Measurements from ENCODE around the gene ENTPD6. TPM values are rescaled to one million over a fixed set of nuclear protein-coding genes. Genes with fewer than 3 reads are reported as not detected.

Gene ENTPD6
- total RNA-seq, 6 experiments from 2014 or later: 28.8 to 48.4 (median 34.6) TPM

DNA sequence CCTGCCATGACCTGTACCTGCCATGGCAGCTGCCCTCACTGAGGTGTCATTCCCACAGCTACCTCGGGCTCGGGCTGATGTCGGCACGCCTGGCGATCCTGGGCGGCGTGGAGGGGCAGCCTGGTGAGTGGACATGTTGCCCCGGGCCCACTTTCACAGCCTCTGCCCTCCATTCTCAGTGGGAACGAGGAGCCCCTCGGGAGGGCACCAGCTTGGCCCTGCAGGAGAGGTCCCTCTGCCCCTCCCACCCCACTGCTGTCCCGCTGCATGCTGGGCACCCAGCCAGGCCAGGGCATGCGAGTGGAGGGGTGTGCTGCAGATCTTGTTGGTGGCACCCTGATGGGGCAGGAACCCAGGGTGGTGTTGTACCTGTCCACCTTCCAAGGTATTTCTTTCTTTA is 23.0 kb downstream of the ENTPD6 start:
- Histone ChIP-seq H3K36me3 (peaks cover 0 to 20% (median 2%) of the 10 kb centered on the region in 4 donors), H3K4me1 (no peaks in the 10 kb centered on the region), H3K4me3 (no peak overlapping the region), H3K27me3 (no peaks in the 10 kb centered on the region), H3K9me3 (no peaks in the 10 kb centered on the region), H3K27ac (no peak overlapping the region)
- ATAC-seq (no peak), DNase-seq (no peak)
- intact Hi-C loops (cut with DNase I): no loop called here
- TF ChIP-seq, protein P1, sequence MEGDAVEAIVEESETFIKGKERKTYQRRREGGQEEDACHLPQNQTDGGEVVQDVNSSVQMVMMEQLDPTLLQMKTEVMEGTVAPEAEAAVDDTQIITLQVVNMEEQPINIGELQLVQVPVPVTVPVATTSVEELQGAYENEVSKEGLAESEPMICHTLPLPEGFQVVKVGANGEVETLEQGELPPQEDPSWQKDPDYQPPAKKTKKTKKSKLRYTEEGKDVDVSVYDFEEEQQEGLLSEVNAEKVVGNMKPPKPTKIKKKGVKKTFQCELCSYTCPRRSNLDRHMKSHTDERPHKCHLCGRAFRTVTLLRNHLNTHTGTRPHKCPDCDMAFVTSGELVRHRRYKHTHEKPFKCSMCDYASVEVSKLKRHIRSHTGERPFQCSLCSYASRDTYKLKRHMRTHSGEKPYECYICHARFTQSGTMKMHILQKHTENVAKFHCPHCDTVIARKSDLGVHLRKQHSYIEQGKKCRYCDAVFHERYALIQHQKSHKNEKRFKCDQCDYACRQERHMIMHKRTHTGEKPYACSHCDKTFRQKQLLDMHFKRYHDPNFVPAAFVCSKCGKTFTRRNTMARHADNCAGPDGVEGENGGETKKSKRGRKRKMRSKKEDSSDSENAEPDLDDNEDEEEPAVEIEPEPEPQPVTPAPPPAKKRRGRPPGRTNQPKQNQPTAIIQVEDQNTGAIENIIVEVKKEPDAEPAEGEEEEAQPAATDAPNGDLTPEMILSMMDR (IDR thresholded peaks at IDR 0.05): no peak
- TF ChIP-seq POLR2A (IDR thresholded peaks at IDR 0.05): no peak
- no CpG with 5 or more reads among the region's 12 CpGs for WGBS (ENCODE audit: insufficient coverage, low coverage, low lambda C conversion rate, missing lambda C conversion rate)

- intact Hi-C loops (cut with DNase I): no loop called here
- no peaks in the 10 kb centered on the region for H3K4me1 ChIP-seq
Measured at GRCh38 chr20:25219365-25219764, 23.9 kb downstream of the ENTPD6 start.

GRCh38 chr20:25220021-25220730 is 24.7 kb downstream of the ENTPD6 start:
- Histone ChIP-seq H3K4me1 (no peaks in the 10 kb centered on the region), H3K9me3 (no peaks in the 10 kb centered on the region), H3K27ac (no peak overlapping the region), H3K4me3 (no peak overlapping the region), H3K36me3 (peaks cover 0 to 14% (median under 1%) of the 10 kb centered on the region in 4 donors), H3K27me3 (no peaks in the 10 kb centered on the region)
- ATAC-seq (no peak), DNase-seq (no peak)
- 71% methylated on average over 2 of the region's 16 CpGs for WGBS (ENCODE audit: insufficient coverage, low coverage, low lambda C conversion rate, missing lambda C conversion rate)
- TF ChIP-seq POLR2A (IDR thresholded peaks at IDR 0.05): no peak
- TF ChIP-seq, protein P1 (IDR thresholded peaks at IDR 0.05): peak in 1 of 4 donors; percentile 4
- intact Hi-C loops (cut with DNase I): loop anchor here in 1 of 2 donors (10.0 kb wide), 1 partner anchor 75 kb away; no protein-coding TSS in a partner anchor

More at GRCh38 chr20:25219365-25219764, 23.9 kb downstream of the ENTPD6 start:
- H3K27ac ChIP-seq: no peak overlapping the region
- H3K4me3 ChIP-seq: no peak overlapping the region
- no peak for DNase-seq
- TF ChIP-seq, protein P1 (IDR thresholded peaks at IDR 0.05): no peak
- TF ChIP-seq POLR2A (IDR thresholded peaks at IDR 0.05): no peak
- no peak for ATAC-seq
- peaks cover 0 to 20% (median 2%) of the 10 kb centered on the region in 4 donors for H3K36me3 ChIP-seq
- H3K27me3 ChIP-seq: no peaks in the 10 kb centered on the region
- H3K9me3 ChIP-seq: no peaks in the 10 kb centered on the region
- no CpG with 5 or more reads among the region's 7 CpGs for WGBS (ENCODE audit: insufficient coverage, low coverage, low lambda C conversion rate, missing lambda C conversion rate)

DNA sequence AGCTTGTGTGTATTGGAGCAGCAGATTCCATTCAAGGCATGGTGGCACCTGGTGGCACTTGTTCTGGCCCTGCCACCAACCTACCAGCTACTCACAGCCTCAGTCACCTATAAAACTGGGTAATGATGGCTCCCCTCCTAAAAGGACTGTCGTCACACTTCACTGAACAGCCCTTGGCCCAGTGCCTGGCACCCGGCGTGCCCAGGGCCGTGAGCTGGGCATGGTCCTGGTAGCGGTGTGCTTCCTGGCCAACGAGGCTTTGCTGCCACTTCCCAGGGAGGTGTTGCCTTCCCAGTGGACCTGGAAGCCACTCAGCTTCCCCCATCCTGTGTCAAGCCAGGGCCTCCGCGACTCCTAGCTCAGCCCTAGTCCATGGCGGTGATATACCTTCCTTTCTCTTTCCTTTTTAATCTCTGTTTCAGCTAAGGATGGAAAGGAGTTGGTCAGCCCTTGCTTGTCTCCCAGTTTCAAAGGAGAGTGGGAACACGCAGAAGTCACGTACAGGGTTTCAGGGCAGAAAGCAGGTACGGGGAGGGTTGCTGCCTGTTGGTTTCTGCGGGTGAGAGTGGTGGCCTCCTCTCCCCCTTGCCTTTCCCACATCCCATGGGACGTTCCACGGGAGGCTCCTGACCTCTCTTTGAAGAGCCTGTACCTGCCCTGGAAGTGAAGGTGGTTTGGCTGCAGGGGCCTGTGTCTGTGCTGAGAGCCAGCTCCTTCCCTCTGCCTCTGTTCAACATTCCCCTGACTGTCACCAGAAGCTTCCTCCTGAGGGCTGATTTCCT is 25.5 kb downstream of the ENTPD6 start:
- no peak overlapping the region for H3K4me3 ChIP-seq
- peaks cover 0 to 2% (median under 1%) of the 10 kb centered on the region in 4 donors for H3K4me1 ChIP-seq
- H3K27ac ChIP-seq: no peak overlapping the region
- TF ChIP-seq POLR2A (IDR thresholded peaks at IDR 0.05): no peak
- H3K9me3 ChIP-seq: no peaks in the 10 kb centered on the region
- WGBS (ENCODE audit: insufficient coverage, low coverage, low lambda C conversion rate, missing lambda C conversion rate): 81% methylated on average over 8 of the region's 15 CpGs
- peaks cover 0 to 7% (median 0%) of the 10 kb centered on the region in 4 donors for H3K36me3 ChIP-seq
- H3K27me3 ChIP-seq: no peaks in the 10 kb centered on the region
- intact Hi-C loops (cut with DNase I): loop anchor here in 1 of 2 donors (10.0 kb wide), 1 partner anchor 74 kb away; no protein-coding TSS in a partner anchor
- ATAC-seq (peak; percentile 8 to 78 (median 62)), DNase-seq (peak in 2 of 3 donors; percentile 47 to 77)

All from right lobe of liver (tissue), 6 donors.